NCI-H2171 treated with DMSO at 0.1 percent for 48 hours (cell line): ENCODE results near the gene JPT2.
"Not testable (repeated sequence)": the region's sequence is repeated elsewhere in the genome, so short reads cannot be mapped to it uniquely, and the experiment has no call there.

Source experiments
- DNase-seq: peaks from one replicate; lab custom pipeline; 2025; lab: John Stamatoyannopoulos, UW

The JPT2 gene

GRCh38 chr16:1707193-1707790, 29.2 kb downstream of the JPT2 start:
- DNase-seq = no peak

- DNase-seq = peak; percentile 53
Observed at GRCh38 chr16:1708083-1708767, 30.1 kb downstream of the JPT2 start.

GRCh38 chr16:1708768-1709180, 30.7 kb downstream of the JPT2 start:
- peak; percentile 80 for DNase-seq

GRCh38 chr16:1709356-1709755, 31.3 kb downstream of the JPT2 start:
- peak; percentile 82 for DNase-seq

GRCh38 chr16:1710811-1711507, 32.9 kb downstream of the JPT2 start:
- DNase-seq = no peak

GRCh38 chr16:1712791-1713261, 34.7 kb downstream of the JPT2 start:
- DNase-seq = no peak

GRCh38 chr16:1713331-1713730, 35.3 kb downstream of the JPT2 start:
- no peak for DNase-seq

- no peak for DNase-seq
Observed at GRCh38 chr16:1713933-1714332, 35.9 kb downstream of the JPT2 start.

- DNase-seq = no peak
Observed at GRCh38 chr16:1715220-1715619, 37.1 kb downstream of the JPT2 start.

- not testable (repeated sequence) for DNase-seq
Observed at GRCh38 chr16:1718236-1718635, 40.2 kb downstream of the JPT2 start.

- DNase-seq = not testable (repeated sequence)
Observed at GRCh38 chr16:1719559-1720229, 41.6 kb downstream of the JPT2 start.

GRCh38 chr16:1721372-1721771, 43.3 kb downstream of the JPT2 start:
- DNase-seq = no peak

GRCh38 chr16:1723450-1724147, 45.5 kb downstream of the JPT2 start:
- no peak for DNase-seq

- no peak for DNase-seq
Observed at GRCh38 chr16:1724491-1724890, 46.4 kb downstream of the JPT2 start.

GRCh38 chr16:1726661-1727502, 48.8 kb downstream of the JPT2 start:
- no peak for DNase-seq

- no peak for DNase-seq
Observed at GRCh38 chr16:1727651-1728624, 49.9 kb downstream of the JPT2 start.

GRCh38 chr16:1729026-1729425, 50.9 kb downstream of the JPT2 start:
- no peak for DNase-seq

- no peak for DNase-seq
Observed at GRCh38 chr16:1729445-1729844, 51.4 kb downstream of the JPT2 start.

GRCh38 chr16:1731073-1731472, 53.0 kb downstream of the JPT2 start:
- no peak for DNase-seq

- no peak for DNase-seq
Observed at GRCh38 chr16:1731603-1732002, 53.5 kb downstream of the JPT2 start.
